Spleen (tissue), 7 donors: ENCODE data around the gene MYT1.

ENCODE experiments used
- CTCF ChIP-seq, 11 experiments: fragments of 200-600 bp in 7 of 11; fragments of 450-650 bp in 4 of 11; sonication (generic) in 4 of 11; IDR thresholded peaks in 8 of 11; conservative IDR thresholded peaks in 3 of 11; 1 replicate in 7 of 11; 2 replicates in 4 of 11; pipeline versions ENCODE4 v1.4.0 to v1.8.0; 2016 to 2021; ENCODE audit warnings: antibody characterized with exemption in 11 of 11, inconsistent platforms in 4 of 11, mild to moderate bottlenecking in 1 of 11
- POLR2A ChIP-seq, 3 donors: fragments of 450-650 bp; IDR thresholded peaks; one replicate each; pipeline ENCODE4 v1.5.1; 2017; ENCODE audit warnings: antibody characterized with exemption in 3 of 3, mild to moderate bottlenecking in 1 of 3
- POLR2AphosphoS5 ChIP-seq, 3 donors: sonication (generic); formaldehyde crosslinking; IDR thresholded peaks; one replicate each; pipeline ENCODE4 v1.5.1; 2017; ENCODE audit warnings: antibody characterized with exemption in 3 of 3
- donor health status: DM: no; HTN: no; CAD: no; lungs with moderate emphysema.
- donor health status: DM: no; HTN: no; CAD: no.
- donor health status: DM: no; HTN: no; CAD: no.

GRCh38 chr20:64182146-64182865, 18.1 kb downstream of the MYT1 start:
- TF ChIP-seq CTCF (IDR thresholded peaks at IDR 0.05 in 8 of 11, conservative IDR thresholded peaks at IDR 0.05 in 3 of 11) (no peak), POLR2A (IDR thresholded peaks at IDR 0.05) (no peak), POLR2AphosphoS5 (IDR thresholded peaks at IDR 0.05) (no peak)
